ENCODE measurements around the gene CACNA1I.

The CACNA1I gene

DNA sequence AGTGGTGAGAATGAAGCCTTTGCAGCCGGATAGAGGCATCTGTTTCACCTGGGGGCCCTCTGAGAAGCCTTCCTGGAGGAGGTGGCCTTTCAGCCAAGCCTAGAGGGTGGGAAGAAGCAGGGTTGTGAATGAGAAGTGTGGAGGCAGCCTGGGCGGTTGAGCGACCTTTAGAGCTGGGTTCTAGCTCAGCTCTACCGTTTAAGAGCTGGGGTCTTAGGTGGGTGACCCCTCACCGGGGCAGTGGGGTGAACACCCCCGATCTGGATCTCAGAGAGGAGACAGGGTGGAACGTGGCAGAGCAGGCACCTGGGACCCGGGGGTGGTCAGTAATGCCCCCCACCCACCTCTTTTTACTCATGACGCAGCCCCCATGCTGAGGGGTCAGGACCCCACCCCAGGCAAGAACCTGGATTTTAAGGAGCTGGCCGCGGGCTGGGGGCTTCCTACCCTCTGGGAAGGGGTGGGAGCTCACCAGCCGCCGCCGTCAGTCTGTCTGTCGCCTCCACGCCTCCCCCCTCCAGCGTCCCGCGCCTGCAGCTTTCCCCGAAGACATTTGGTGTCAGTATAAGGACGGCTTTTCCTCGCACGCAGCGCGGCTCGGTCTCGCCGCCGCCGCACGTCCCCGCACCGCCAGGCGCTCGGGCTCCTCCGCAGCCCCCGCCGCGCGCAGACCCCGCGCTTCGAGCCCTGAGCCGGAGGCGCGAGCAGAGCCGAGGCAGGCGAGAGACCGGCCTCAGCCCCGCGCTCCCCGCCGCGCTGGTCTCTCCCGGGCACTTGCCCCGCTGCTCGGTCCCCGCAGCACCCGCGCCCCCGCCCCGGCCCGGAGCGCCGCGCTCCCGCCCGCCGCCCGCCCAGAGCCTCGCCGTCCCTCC lies 13.3 kb upstream of the CACNA1I start:
- peak overlapping the region; percentile 43 to 61 for H3K4me3 Mint-ChIP-seq
- no peaks in the 10 kb centered on the region for H3K9me3 Mint-ChIP-seq
- DNase-seq (peak; percentile 30 to 31), ATAC-seq (peak; percentile 71)
- no peak overlapping the region for H3K27ac Mint-ChIP-seq
- peaks cover 70% of the 10 kb centered on the region for H3K27me3 Mint-ChIP-seq
- H3K4me1 Mint-ChIP-seq, result peaks cover 8% of the 10 kb centered on the region

DNA sequence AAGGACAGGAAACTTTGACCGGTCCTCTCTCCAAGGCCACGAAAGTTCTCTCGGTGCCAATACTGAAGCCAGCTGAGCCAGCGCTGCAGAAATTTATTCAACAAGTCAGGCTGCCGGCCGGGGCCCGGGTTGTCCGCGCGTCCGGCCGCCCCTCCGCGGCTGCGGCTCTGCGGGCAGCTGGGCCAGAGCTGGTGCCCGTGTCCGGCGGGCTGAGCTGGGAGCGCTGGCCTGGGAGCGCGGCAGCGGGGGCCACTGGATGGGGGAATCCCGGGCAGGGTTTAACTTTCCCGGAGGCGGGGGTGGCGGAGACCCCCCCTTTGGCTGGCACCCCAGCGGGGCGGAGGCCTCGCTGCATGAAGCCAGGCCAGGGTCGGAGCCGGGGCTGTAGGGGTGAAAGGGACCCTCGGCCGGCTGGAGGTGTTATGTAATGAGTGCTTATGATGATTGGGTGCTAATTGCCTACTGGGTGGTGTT lies 12.3 kb upstream of the CACNA1I start:
- Mint-ChIP-seq H3K4me3 (peak overlapping the region; percentile 66 to 72), H3K27me3 (peaks cover 60% of the 10 kb centered on the region), H3K4me1 (peaks cover 8% of the 10 kb centered on the region), H3K9me3 (no peaks in the 10 kb centered on the region), H3K27ac (peak overlapping the region in 1 of 2 donors; percentile 32)
- ATAC-seq (no peak), DNase-seq (no peak)

DNA sequence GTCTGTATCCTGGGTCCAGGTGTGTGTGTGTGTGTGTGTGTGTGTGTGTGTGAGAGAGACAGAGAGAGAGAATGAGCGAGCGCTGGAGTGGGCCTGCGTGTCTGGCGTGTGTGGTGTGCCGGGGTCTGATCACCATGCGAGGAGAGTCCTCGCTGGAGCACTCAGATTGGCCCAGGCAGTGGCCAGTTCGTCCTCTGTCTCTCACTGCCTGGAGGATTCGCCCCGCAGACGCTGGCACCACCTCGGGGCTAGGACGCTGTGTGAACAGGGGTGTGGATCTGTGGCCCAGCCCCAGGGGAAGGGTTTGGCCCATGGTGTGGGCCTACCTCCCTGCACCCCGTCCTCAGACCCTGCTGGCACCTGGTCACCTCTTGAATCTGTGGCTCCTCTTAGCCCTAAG lies 11.6 kb upstream of the CACNA1I start:
- H3K27me3 Mint-ChIP-seq, result peaks cover 59% of the 10 kb centered on the region
- no peak for ATAC-seq
- peaks cover 8% of the 10 kb centered on the region for H3K4me1 Mint-ChIP-seq
- no peak overlapping the region for H3K4me3 Mint-ChIP-seq
- H3K9me3 Mint-ChIP-seq, result no peaks in the 10 kb centered on the region
- H3K27ac Mint-ChIP-seq, result no peak overlapping the region
- no peak for DNase-seq

GRCh38 chr22:39559456-39560105 lies 11.0 kb upstream of the CACNA1I start:
- Mint-ChIP-seq H3K4me3 (no peak overlapping the region), H3K27me3 (peaks cover 55% of the 10 kb centered on the region), H3K9me3 (no peaks in the 10 kb centered on the region), H3K4me1 (peaks cover 8% of the 10 kb centered on the region), H3K27ac (no peak overlapping the region)
- DNase-seq, result no peak
- no peak for ATAC-seq

GRCh38 chr22:39560127-39560526 lies 10.4 kb upstream of the CACNA1I start:
- Mint-ChIP-seq H3K27me3 (peaks cover 49% of the 10 kb centered on the region), H3K27ac (no peak overlapping the region), H3K4me3 (no peak overlapping the region), H3K9me3 (peaks cover 0 to 1% of the 10 kb centered on the region in 2 donors), H3K4me1 (peaks cover 8% of the 10 kb centered on the region)
- no peak for DNase-seq
- no peak for ATAC-seq

GRCh38 chr22:39562839-39563489 lies 7.6 kb upstream of the CACNA1I start:
- DNase-seq (no peak), ATAC-seq (no peak)
- Mint-ChIP-seq H3K9me3 (peaks cover 9 to 12% of the 10 kb centered on the region in 2 donors), H3K27me3 (peaks cover 24% of the 10 kb centered on the region), H3K27ac (no peak overlapping the region), H3K4me1 (peaks cover 14% of the 10 kb centered on the region), H3K4me3 (no peak overlapping the region)

DNA sequence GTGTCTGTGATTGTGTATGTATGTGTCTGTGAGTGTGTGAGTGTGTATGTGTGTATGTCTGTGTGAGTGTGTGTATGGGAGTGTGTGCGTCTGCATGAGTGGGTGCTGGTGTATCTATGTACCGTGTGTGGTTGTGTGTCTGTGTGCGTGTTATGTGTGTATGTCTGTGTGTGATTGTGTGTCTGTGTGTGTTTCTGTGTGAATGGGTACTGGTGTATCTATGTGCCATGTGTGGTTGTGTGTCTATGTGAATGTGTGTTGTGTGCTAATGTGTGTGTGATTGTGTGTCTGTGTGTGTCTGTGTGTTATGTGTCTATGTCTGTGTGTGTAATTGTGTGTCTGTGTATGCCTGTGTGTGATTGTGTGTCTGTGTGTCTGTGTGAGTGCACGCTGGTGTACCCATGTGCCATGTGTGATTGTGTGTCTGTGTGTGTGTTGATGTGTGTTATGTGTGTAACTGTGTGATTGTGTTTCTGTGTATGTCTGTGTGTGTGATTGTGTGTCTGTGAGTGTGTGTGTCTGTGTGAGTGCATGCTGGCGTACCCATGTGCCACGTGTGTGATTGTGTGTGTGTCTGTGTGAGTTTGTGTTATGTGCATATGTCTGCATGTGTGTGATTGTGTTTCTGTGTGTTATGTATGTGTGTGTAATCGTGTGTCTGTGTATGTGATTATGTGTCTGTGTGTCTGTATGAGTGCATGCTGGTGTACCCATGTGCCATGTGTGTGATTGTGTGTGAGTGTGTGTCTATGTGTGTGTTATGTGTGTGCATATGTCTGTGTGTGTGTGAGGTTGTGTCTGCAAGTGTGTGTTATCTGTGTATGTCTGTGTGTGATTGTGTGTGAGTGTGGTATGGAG lies 6.8 kb upstream of the CACNA1I start:
- ATAC-seq, result no peak
- H3K9me3 Mint-ChIP-seq, result peaks cover 9 to 12% of the 10 kb centered on the region in 2 donors

GRCh38 chr22:39565414-39565944 lies 5.1 kb upstream of the CACNA1I start:
- peaks cover 4% of the 10 kb centered on the region for H3K27me3 Mint-ChIP-seq
- no peak overlapping the region for H3K27ac Mint-ChIP-seq
- no peak for DNase-seq
- no peak for ATAC-seq
- H3K4me1 Mint-ChIP-seq, result peaks cover 15% of the 10 kb centered on the region
- H3K9me3 Mint-ChIP-seq, result peaks cover 9 to 12% of the 10 kb centered on the region in 2 donors
- no peak overlapping the region for H3K4me3 Mint-ChIP-seq

More for the DNA sequence above, 6.8 kb upstream of the CACNA1I start:
- H3K27ac Mint-ChIP-seq, result no peak overlapping the region
- H3K27me3 Mint-ChIP-seq, result peaks cover 15% of the 10 kb centered on the region
- H3K4me1 Mint-ChIP-seq, result peaks cover 15% of the 10 kb centered on the region
- no peak overlapping the region for H3K4me3 Mint-ChIP-seq
- DNase-seq, result no peak

DNA sequence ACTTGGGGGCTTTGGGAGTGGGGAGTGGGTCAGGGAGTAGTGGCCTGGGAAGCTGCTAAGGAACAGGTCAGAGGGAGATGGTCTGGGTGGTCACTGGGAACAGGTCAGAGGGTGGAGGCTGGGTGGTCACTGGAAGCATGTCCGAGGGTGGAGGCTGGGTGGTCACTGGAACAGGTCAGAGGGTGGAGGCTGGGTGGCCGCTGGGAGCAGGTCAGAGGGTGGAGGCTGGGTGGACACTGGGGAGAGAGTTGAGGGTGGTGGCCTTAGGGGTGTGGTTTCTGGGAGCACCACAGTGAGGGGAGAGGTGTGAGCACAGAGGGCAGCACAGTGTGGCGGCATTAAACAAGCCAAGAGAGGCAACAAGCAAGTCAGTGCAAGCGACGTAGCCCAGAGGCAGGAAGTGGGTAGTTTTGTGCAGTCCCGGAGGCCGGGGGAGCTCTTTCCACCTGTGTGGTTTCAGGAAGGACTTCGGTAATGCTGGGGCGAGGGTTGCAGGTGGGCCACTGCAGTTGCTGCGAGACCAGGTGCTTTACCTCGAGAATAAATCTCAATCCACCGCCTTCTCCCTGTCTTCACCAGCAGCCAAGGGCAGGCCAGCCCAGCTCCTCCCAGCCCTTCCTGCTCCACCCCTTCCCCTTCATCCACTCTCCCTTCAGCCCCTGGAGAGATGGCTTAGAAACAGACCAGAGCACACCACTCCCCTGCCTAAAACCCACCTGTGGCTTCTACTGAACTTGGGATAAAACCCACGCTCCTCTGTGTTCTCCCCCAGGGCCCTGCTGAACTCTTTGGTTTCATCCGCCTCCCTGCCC lies 3.2 kb upstream of the CACNA1I start:
- Mint-ChIP-seq H3K4me1 (peaks cover 15% of the 10 kb centered on the region), H3K27me3 (peaks cover 5% of the 10 kb centered on the region), H3K27ac (peak overlapping the region in 1 of 2 donors; percentile 2), H3K9me3 (peaks cover 9 to 12% of the 10 kb centered on the region in 2 donors), H3K4me3 (peak overlapping the region; percentile 6 to 13)
- peak; percentile 90 for ATAC-seq
- DNase-seq, result peak; percentile 19 to 20

GRCh38 chr22:39568278-39568981 lies 2.1 kb upstream of the CACNA1I start:
- Mint-ChIP-seq H3K4me1 (peaks cover 15% of the 10 kb centered on the region), H3K9me3 (peaks cover 9 to 12% of the 10 kb centered on the region in 2 donors), H3K27ac (no peak overlapping the region), H3K27me3 (peaks cover 5% of the 10 kb centered on the region), H3K4me3 (no peak overlapping the region)
- DNase-seq (no peak), ATAC-seq (no peak)

GRCh38 chr22:39569066-39569465 lies 1.5 kb upstream of the CACNA1I start:
- no peak overlapping the region for H3K4me3 Mint-ChIP-seq

DNA sequence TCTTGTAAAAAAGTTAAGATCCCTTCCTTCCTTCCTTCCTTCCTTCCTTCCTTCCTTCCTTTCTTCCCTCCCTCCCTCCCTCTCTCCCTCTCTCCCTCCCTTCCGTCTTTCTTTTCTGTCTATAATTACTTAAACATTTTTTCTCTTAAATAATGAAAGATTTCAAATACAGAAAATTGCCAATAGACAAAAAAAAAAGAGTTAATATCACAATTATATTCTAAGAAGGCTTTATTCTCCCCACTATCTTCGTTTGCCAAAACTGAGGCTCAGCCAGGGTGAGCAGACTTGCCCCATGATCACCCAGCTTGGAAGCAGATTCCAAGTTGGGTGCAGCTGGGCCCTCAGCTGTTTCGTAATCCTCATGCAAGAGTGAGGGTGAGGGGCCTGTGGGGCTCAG lies 327 bp upstream of the CACNA1I start:
- no peak for DNase-seq
- Mint-ChIP-seq H3K4me3 (no peak overlapping the region), H3K27ac (no peak overlapping the region), H3K27me3 (peaks cover 5% of the 10 kb centered on the region), H3K4me1 (peaks cover 15% of the 10 kb centered on the region), H3K9me3 (peaks cover 8 to 9% of the 10 kb centered on the region in 2 donors)
- no peak for ATAC-seq

More at GRCh38 chr22:39569066-39569465, 1.5 kb upstream of the CACNA1I start:
- no peak overlapping the region for H3K27ac Mint-ChIP-seq
- ATAC-seq (no peak), DNase-seq (no peak)
- peaks cover 15% of the 10 kb centered on the region for H3K4me1 Mint-ChIP-seq
- peaks cover 5% of the 10 kb centered on the region for H3K27me3 Mint-ChIP-seq
- peaks cover 9 to 12% of the 10 kb centered on the region in 2 donors for H3K9me3 Mint-ChIP-seq

- no peak overlapping the region for H3K27ac Mint-ChIP-seq
- H3K4me1 Mint-ChIP-seq, result peaks cover 15% of the 10 kb centered on the region
- H3K27me3 Mint-ChIP-seq, result peaks cover 5% of the 10 kb centered on the region
- no peaks in the 10 kb centered on the region for H3K9me3 Mint-ChIP-seq
- DNase-seq (no peak), ATAC-seq (no peak)
- H3K4me3 Mint-ChIP-seq, result no peak overlapping the region
These were observed 985 bp downstream of the CACNA1I start for GRCh38 chr22:39571538-39571937.

Data from stimulated activated naive CD8-positive, alpha-beta T cell treated with anti-CD3 and anti-CD28 coated beads, Interleukin-15, amount 100 ng/mL, for 72 hours (primary cell).